Measurements from ENCODE around the gene SLC25A6.

GRCh38 chrX:1435241-1435895, 43.5 kb upstream of the SLC25A6 start:
- TF ChIP-seq POLR2A (IDR thresholded peaks at IDR 0.05) (no peak), POLR2AphosphoS5 (IDR thresholded peaks at IDR 0.05) (no peak), EP300 (IDR thresholded peaks at IDR 0.05) (no peak)
- TF ChIP-seq, protein P1, sequence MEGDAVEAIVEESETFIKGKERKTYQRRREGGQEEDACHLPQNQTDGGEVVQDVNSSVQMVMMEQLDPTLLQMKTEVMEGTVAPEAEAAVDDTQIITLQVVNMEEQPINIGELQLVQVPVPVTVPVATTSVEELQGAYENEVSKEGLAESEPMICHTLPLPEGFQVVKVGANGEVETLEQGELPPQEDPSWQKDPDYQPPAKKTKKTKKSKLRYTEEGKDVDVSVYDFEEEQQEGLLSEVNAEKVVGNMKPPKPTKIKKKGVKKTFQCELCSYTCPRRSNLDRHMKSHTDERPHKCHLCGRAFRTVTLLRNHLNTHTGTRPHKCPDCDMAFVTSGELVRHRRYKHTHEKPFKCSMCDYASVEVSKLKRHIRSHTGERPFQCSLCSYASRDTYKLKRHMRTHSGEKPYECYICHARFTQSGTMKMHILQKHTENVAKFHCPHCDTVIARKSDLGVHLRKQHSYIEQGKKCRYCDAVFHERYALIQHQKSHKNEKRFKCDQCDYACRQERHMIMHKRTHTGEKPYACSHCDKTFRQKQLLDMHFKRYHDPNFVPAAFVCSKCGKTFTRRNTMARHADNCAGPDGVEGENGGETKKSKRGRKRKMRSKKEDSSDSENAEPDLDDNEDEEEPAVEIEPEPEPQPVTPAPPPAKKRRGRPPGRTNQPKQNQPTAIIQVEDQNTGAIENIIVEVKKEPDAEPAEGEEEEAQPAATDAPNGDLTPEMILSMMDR (IDR thresholded peaks at IDR 0.05), result no peak

Data from sigmoid colon (tissue), 4 donors.